NCI-H2171 treated with DMSO at 0.1 percent for 48 hours (cell line): Measurements from ENCODE around the gene LONRF2.
"Not testable (repeated sequence)": the region's sequence is repeated elsewhere in the genome, so short reads cannot be mapped to it uniquely, and the experiment has no call there.

Experiments used
- DNase-seq: peaks from one replicate; lab custom pipeline; 2025; lab: John Stamatoyannopoulos, UW

The LONRF2 gene

DNA sequence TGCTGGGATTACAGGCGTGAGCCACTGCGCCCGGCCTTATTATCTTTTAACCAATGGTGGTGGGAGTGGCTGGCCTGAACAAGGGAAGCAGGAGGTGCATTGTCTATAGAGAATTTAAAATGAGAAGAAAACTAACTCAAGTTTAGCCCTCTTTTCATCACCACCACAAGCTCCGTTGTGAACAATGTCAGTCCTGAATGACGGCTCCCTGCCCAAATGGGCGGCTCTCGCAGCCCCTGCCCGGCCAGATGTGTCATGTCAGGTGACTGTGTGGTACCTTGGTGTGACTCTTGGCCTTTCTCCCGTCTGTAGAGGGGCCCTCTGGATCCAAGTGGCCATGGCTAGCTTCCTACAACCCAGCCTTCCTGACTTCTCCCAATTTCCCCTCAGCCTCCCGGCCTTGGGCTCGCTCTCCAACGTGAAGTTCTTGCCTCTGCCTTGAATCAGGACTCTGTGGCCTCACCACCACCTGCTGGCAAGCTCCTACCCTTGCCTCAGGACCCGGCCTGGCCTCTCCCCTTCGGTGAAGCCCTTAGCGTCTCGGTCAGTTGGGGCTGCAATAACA, 67.6 kb downstream of the LONRF2 start:
- no peak for DNase-seq

- DNase-seq: no peak
Measured at GRCh38 chr2:100253786-100254185, 68.5 kb downstream of the LONRF2 start.

GRCh38 chr2:100252811-100253698, 69.2 kb downstream of the LONRF2 start:
- peak; percentile 43 for DNase-seq

GRCh38 chr2:100250645-100251044, 71.7 kb downstream of the LONRF2 start:
- no peak for DNase-seq

- peak; percentile 67 for DNase-seq
Measured at GRCh38 chr2:100248971-100249370, 73.3 kb downstream of the LONRF2 start.

DNA sequence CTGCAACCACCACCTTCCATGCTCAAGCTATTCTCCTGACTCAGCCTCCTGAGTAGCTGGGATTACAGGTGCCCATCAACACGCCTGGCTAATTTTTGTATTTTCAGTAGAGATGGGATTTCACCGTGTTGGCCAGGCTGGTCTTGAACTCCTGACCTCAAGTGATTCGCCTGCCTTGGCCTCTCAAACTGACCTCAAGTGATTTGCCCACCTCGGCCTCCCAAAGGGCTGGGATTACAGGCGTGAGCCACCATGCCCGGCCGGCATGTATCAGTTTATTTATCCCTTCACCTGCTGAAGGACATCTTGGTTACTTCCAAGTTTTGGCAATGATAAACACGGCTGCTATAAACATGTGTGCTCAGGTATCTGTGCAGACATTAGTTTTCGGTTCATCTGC, 73.7 kb downstream of the LONRF2 start:
- DNase-seq: not testable (repeated sequence)

DNA sequence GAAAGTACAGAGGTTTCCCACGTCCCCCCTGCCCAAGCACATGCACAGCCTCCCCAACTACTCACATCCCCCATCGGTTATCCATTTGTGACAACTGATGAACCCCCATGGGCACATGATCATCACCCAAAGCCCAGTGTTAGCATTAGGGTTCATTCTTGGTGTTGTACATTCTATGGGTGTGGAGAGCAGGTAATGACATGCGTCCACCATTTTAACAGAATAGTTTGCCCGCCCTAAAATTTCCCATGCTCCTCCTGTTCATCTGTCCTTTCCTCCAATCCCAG, 74.3 kb downstream of the LONRF2 start:
- DNase-seq: no peak

GRCh38 chr2:100247256-100248043, 74.9 kb downstream of the LONRF2 start:
- DNase-seq: no peak

GRCh38 chr2:100246163-100247145, 75.8 kb downstream of the LONRF2 start:
- peak; percentile 86 for DNase-seq

GRCh38 chr2:100245681-100246080, 76.6 kb downstream of the LONRF2 start:
- no peak for DNase-seq

GRCh38 chr2:100244881-100245605, 77.3 kb downstream of the LONRF2 start:
- no peak for DNase-seq

- DNase-seq: no peak
Measured at GRCh38 chr2:100243631-100244030, 78.7 kb downstream of the LONRF2 start.

GRCh38 chr2:100242891-100243619, 79.2 kb downstream of the LONRF2 start:
- peak; percentile 39 for DNase-seq

DNA sequence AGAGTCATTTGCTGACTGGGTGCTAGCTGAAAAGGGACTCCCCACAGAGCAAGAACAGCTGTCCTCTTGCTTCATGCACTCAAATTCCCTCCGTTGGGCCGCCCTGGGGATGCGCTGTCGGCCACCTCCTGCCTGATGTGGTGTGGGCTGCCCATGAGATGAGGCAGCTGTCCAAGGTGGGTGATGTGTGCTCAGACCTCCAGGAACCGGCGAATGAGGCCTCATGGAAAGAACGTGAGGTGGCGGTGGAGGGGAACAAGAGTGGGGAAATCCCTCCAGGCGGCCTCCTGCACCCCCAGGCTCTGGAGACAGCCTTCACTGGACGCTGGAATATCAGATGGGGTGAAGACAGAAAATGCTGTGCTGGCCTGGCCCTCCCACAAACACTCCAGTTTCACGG, 79.8 kb downstream of the LONRF2 start:
- DNase-seq: no peak

DNA sequence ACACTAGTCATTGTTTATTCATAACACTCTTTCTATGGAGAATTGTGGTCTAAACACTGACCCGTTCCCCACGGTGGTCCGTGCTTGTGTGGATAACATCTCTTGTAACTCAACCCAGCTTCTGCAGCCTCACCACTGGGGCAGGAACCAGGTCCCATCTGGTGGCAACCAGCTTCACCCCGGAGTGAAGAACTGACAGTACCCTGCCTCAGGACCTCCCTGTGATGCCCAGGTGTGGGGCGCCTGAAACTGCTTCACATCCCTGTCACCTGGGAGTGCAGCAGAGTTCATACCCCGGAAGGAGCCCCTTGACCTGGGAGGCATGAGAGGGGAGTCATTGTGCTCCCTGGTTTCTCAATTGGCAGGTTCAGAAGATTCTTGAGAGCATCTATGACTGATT, 81.1 kb downstream of the LONRF2 start:
- DNase-seq: no peak

GRCh38 chr2:100240386-100240785, 81.9 kb downstream of the LONRF2 start:
- DNase-seq: no peak

- DNase-seq: peak; percentile 41
Measured at GRCh38 chr2:100239486-100240210, 82.7 kb downstream of the LONRF2 start.

DNA sequence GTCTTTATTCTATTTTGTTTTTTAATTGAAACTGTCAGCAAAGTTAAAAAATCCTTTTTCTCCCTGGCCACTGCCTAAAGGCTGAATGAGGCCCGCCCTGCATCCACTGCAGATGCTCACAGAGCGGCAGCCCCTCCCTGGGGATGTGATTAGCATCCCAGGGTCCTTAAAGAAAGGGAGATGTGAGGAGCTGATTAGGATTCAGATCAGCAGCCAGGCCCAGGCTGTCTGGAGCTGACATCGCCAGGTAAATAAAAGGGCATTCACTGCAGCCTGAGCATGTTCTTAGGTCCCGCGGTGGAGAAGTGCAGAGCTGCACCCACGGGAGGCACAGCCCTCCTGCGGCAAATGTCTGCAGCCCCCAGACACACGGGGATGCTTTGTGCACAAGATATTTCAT, 83.8 kb downstream of the LONRF2 start:
- DNase-seq: peak; percentile 79

GRCh38 chr2:100237770-100238169, 84.5 kb downstream of the LONRF2 start:
- DNase-seq: no peak

DNA sequence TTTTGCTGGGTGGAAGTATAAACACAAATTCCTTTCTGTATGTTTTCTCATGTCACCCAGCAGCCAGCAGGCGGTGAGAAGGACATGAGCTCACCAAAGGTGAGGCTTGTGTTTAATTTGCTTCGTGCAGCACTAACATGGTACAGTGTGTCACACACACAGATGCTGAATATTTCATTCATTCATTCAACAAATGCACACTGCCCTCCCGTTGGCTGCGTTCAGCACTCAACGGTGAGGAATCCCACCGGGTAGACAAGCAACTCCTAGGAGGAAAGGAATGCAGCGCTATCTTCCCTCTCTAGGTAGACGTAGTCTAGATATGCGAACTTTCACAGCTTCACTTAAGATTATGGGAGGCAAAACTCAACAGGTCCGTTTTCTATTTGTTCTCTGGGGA, 85.1 kb downstream of the LONRF2 start:
- DNase-seq: no peak
